ENCODE data around the gene PGLYRP3. TPM values are rescaled to one million over a fixed set of nuclear protein-coding genes. Genes with fewer than 3 reads are reported as not detected.

Gene PGLYRP3, protein sequence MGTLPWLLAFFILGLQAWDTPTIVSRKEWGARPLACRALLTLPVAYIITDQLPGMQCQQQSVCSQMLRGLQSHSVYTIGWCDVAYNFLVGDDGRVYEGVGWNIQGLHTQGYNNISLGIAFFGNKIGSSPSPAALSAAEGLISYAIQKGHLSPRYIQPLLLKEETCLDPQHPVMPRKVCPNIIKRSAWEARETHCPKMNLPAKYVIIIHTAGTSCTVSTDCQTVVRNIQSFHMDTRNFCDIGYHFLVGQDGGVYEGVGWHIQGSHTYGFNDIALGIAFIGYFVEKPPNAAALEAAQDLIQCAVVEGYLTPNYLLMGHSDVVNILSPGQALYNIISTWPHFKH
- total RNA-seq: not detected in 2 replicates

DNA sequence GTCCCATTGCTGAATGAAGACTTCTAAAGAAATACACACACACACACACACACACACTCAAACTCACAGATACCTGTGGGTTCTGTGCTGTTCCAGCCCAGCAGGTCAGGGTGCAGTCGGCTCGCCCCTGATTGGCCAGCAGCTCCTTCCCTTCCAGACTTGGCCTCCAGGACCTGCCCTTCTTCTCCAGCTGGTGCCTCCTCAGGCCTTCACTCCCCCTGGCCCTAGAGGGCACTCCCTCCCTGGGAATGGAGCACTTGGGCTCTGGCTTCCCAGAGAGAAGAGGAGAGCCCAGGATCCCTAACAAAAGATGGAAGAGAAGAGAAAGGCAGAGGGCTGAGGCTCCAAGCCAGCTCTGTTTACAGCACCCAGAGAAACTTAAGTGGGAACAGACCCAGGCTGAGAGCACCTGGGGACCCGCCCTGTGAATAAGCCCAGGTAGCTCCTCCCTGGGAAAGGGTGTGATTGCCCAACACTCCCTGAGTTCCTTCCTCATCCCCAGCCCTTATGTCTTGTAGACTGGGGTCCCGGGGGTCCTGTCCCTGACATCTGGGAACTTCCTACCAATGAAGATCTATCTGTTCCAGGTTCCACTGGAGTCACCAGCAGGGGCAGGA, at the start of gene PGLYRP3:
TSS of gene PGLYRP3 (minus strand) at position 383 of the 617 bp plus-strand sequence. CDS start 2,287 bp downstream, outside the sequence.

DNA sequence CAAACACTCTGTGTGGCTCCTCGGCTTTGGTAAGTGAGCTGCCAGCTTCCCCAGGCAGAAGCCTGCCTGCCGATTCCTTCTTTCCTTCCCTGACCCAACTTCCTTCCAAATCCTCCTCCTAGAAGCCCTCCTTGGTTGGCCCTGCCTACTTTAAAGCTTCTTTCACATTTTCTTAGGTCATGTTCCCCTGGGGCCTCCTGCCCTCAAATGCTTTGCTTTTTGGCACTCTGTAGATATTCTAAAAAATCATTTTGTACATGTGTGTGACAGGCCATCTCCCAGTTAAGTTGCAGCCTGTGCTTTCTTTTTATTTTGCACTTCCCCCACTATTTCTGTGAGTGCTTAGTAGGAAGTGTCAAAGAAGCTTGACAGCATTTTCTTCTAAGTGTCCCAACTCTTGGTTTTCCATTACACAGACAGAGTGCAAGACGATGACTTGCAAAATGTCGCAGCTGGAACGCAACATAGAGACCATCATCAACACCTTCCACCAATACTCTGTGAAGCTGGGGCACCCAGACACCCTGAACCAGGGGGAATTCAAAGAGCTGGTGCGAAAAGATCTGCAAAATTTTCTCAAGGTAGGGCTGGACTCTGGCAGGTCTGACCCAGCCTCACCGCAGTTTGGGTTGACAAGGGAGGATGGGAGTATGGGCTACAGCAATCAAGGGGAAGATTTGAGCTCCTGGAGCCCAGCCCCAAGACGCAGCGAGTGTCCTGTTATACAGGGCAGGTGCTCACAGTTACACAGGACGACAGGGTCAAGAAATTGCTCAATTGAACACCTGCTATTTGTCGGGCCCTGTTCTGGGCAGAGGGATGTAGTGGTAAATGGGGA, 45.3 kb upstream of the PGLYRP3 start, which contains the start of gene S100A9:
TSS of gene S100A9 (plus strand) at position 2 of the 838 bp plus-strand sequence. CDS start at position 432, 430 bp downstream.

DNA sequence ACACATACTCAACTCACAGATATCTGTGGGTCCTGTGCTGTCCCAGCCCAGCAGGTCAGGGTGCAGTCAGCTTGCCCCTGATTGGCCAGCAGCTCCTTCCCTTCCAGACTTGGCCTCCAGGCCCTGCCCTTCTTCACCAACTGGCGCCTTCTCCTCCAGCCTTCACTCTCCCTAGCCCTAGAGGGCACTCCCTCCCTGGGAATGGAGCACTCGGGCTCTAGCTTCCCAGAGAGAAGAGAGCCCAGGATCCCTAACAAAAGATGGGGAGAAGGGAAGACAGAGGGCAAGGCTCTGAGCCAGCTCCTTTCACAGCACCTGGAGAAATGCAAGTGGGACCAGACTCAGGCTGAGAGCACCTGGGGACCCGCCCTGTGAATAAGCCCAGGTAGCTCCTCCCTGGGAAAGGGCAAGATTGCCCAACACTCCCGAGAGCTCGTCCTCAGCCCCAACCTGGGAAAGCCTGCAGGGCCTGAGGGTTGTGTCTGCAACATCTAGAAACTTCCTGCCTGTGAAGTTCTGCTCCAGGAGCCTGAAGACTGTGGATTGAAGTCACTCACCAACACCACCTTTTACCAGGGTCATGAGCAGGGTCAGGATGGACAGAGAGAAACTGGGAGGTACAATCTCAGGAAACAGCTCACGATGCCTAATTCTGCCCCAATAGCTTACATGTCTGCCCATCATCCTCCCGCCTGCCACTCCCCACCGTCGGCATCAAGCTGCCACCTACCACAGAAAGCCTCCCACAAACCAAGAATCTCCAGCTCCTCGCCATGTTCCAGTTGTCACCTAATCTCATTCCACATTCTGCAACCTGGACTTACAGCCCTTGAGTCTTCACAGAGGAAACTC, 36.0 kb upstream of the PGLYRP3 start, which contains the start of gene PGLYRP4:
TSS of gene PGLYRP4 (minus strand) at position 331 of the 852 bp plus-strand sequence. CDS start 909 bp downstream, outside the sequence.

DNA sequence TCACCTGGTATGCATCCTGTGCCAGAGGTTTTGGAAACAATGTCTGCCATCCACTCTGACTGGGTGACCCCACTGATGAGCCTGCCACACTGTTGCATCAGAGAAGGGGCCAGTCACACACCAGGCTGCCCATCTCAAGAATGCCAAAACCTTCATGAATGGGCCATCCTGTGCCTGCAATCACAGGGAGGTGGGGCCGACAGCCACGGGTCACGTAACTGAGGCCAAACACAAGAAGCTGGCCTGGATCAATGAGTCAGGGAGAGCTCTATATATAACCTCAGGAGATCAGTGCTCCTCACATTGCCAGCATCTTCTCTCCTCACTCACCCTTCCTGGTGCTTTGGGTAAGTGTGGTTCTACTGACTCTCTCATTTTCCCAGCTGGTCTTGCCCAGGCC, 53.4 kb downstream of the PGLYRP3 start, which contains the start of gene LORICRIN:
TSS of gene LORICRIN (plus strand) at position 301 of the 400 bp plus-strand sequence. CDS start 1,263 bp downstream, outside the sequence.

Other genes starting within 250 kb of the PGLYRP3 start
- not detected in 2 replicates for gene SPRR2B, start 241.3 kb downstream of the PGLYRP3 start, total RNA-seq
- gene SPRR2E, start 218.4 kb downstream of the PGLYRP3 start, total RNA-seq: not detected in 2 replicates
- not detected in 2 replicates for gene SPRR2F, start 199.4 kb downstream of the PGLYRP3 start, total RNA-seq
- not detected in 2 replicates for gene SPRR2G, start 162.1 kb downstream of the PGLYRP3 start, total RNA-seq
- gene LELP1, start 109.5 kb downstream of the PGLYRP3 start, total RNA-seq: not detected in 2 replicates
- gene PRR9, start 95.4 kb downstream of the PGLYRP3 start, total RNA-seq: 0.23 TPM in 1 of 2 replicates, not detected in the other
- not detected in 2 replicates for gene LORICRIN, start 53.3 kb downstream of the PGLYRP3 start, total RNA-seq
- not detected in 2 replicates for gene PGLYRP4, start 35.9 kb upstream of the PGLYRP3 start, total RNA-seq
- gene S100A9, start 44.9 kb upstream of the PGLYRP3 start, total RNA-seq: 0.56 TPM in 1 of 2 replicates, not detected in the other
- not detected in 2 replicates for gene S100A12, start 62.7 kb upstream of the PGLYRP3 start, total RNA-seq
- not detected in 2 replicates for gene S100A8, start 78.1 kb upstream of the PGLYRP3 start, total RNA-seq
- not detected in 2 replicates for gene S100A7A, start 103.6 kb upstream of the PGLYRP3 start, total RNA-seq
- not detected in 2 replicates for gene S100A7, start 147.7 kb upstream of the PGLYRP3 start, total RNA-seq
- 822 and 1,175 TPM in 2 replicates for gene S100A6, start 223.0 kb upstream of the PGLYRP3 start, total RNA-seq
- gene S100A5, start 228.0 kb upstream of the PGLYRP3 start, total RNA-seq: 0.26 TPM in 1 of 2 replicates, not detected in the other
- gene S100A4, start 232.9 kb upstream of the PGLYRP3 start, total RNA-seq: 41.0 and 113 TPM in 2 replicates
- gene S100A3, start 236.3 kb upstream of the PGLYRP3 start, total RNA-seq: 1.7 and 4.4 TPM in 2 replicates